ENCODE measurements around the gene GPR137B. TPM values are rescaled to one million over a fixed set of nuclear protein-coding genes. Genes with fewer than 3 reads are reported as not detected.

The GPR137B gene
- total and polyA plus RNA-seq, 9 of the 15 experiments (the other 6 are each of a cell fraction or from before 2014, with no cell fraction given) = 0.04 to 1.0 (median 0.62) TPM

- TF ChIP-seq PHF8 (IDR thresholded peaks at IDR 0.05; ENCODE audit: borderline replicate concordance, low read length) = no peak
Measured at GRCh38 chr1:236130372-236130771, 12.0 kb upstream of the GPR137B start (continued).

DNA sequence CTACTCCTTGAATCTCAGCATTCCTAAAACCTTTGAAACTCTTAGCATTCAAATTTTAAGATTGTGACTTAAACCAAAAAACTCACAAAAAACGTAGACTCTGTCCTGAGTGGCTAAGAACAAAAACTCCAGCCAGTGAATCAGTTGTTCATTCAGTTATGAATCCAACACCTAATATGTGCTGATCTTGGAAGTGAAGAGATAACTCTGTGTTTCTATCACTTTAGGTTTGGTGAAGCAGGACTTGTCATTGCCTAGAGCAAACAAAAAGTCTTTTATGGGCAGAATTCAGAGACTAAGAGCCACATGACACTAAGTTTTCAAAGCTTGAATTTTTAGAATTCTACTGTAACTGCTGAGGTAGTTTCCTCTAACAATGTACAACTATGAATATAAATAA, 10.4 kb upstream of the GPR137B start:
- ChIA-PET POLR2A (interaction anchor here (0.7 to 3.4 kb wide), 3 partner anchors 9 to 166 kb away, joined by 3 to 11 read pairs (median 3); no protein-coding TSS in a partner anchor), CTCF (ENCODE audit: low intra/inter-chr PET ratio) (no interaction called here)

More for the DNA sequence above, 10.4 kb upstream of the GPR137B start:
- no peak for DNase-seq (ENCODE audit: extremely low read depth in 1 of 4, low spot score in 3 of 4)
- intact Hi-C loops (cut with micrococcal nuclease) = no loop called here
- H3K79me2 ChIP-seq (ENCODE audit: control insufficient read depth, insufficient read depth, low read length) = no peaks in the 10 kb centered on the region
- no peak overlapping the region for H3K4me2 ChIP-seq (ENCODE audit: insufficient read depth, low read length)
- H3K9me1 ChIP-seq (ENCODE audit: control insufficient read depth, insufficient read depth, low read length) = no peaks in the 10 kb centered on the region
- no peaks in the 10 kb centered on the region for H3K4me1 ChIP-seq (replicated peaks in 1 of 2; ENCODE audit: control insufficient read depth in 2 of 2, insufficient read depth in 2 of 2, low read length in 2 of 2)
- H3K4me3 ChIP-seq = no peak overlapping the region
- no peak for FAIRE-seq
- ATAC-seq = no peak
- no peak overlapping the region for H3K27ac ChIP-seq (ENCODE audit: extremely low read depth, low read depth, low read length)
- H3K27me3 ChIP-seq (ENCODE audit: control insufficient read depth in 2 of 2, insufficient read depth in 2 of 2, low read length in 2 of 2) = peaks cover 21 to 50% of the 10 kb centered on the region in 2 experiments; a peak in 4 of 5 replicates
- 0% methylated on average over 1 of the region's 1 CpG for WGBS (ENCODE audit: insufficient coverage, low coverage, missing lambda C conversion rate)
- TF ChIP-seq RCOR1 (IDR thresholded peaks at IDR 0.05; ENCODE audit: borderline replicate concordance in 1 of 2, low read depth in 2 of 2, low read length in 2 of 2) (no peak), MCM5 (IDR thresholded peaks at IDR 0.05; ENCODE audit: low read depth) (no peak)
- TF ChIP-seq, protein P1, sequence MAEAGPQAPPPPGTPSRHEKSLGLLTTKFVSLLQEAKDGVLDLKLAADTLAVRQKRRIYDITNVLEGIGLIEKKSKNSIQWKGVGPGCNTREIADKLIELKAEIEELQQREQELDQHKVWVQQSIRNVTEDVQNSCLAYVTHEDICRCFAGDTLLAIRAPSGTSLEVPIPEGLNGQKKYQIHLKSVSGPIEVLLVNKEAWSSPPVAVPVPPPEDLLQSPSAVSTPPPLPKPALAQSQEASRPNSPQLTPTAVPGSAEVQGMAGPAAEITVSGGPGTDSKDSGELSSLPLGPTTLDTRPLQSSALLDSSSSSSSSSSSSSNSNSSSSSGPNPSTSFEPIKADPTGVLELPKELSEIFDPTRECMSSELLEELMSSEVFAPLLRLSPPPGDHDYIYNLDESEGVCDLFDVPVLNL (CRISPR knock-in tag; IDR thresholded peaks at IDR 0.05; ENCODE audit: low read depth) = no peak
- H3K9me3 ChIP-seq (replicated peaks; ENCODE audit: control insufficient read depth, insufficient read depth, low read depth, low read length) = no peaks in the 10 kb centered on the region
- BruUV-seq (replicated peaks) = no TSS peak
- H3K36me3 ChIP-seq (ENCODE audit: control insufficient read depth, insufficient read depth, low read length) = no peaks in the 10 kb centered on the region
- H2AFZ ChIP-seq (ENCODE audit: low read depth, low read length) = no peak overlapping the region
- H3K9ac ChIP-seq (ENCODE audit: insufficient read depth in 1 of 2, low read depth in 2 of 2, low read length in 2 of 2) = no peak overlapping the region
- H4K20me1 ChIP-seq (replicated peaks; ENCODE audit: control insufficient read depth, insufficient read depth, low read length) = no peaks in the 10 kb centered on the region
- in situ Hi-C loops (cut with MboI) = no loop called here

Measured in K562 (cell line).